Gastrocnemius medialis (tissue), 4 donors: ENCODE data around the gene SHC4.

ENCODE experiments used
- CTCF ChIP-seq, 5 experiments: fragments of 450-650 bp in 3 of 5; fragments of 200-600 bp in 2 of 5; sonication (generic) in 2 of 5; IDR thresholded peaks in 4 of 5; conservative IDR thresholded peaks in 1 of 5; 1 replicate in 4 of 5; 2 replicates in 1 of 5; pipeline ENCODE4 v1.5.1; 2016 to 2019; ENCODE audit warnings: antibody characterized with exemption in 5 of 5, mild to moderate bottlenecking in 3 of 5, moderate library complexity in 3 of 5
- POLR2A ChIP-seq, 2 donors: fragments of 450-650 bp; IDR thresholded peaks; one replicate each; pipeline ENCODE4 v1.6.1; 2017; ENCODE audit warnings: antibody characterized with exemption in 2 of 2, mild to moderate bottlenecking in 2 of 2, moderate library complexity in 2 of 2

- no peak for TF ChIP-seq CTCF (IDR thresholded peaks at IDR 0.05 in 4 of 5, conservative IDR thresholded peaks at IDR 0.05 in 1 of 5)
- no peak for TF ChIP-seq POLR2A (IDR thresholded peaks at IDR 0.05)
These were observed 95.2 kb downstream of the SHC4 start for GRCh38 chr15:48868536-48868935.
